ENCODE data around the gene ZC3H4.

Gene ZC3H4

DNA sequence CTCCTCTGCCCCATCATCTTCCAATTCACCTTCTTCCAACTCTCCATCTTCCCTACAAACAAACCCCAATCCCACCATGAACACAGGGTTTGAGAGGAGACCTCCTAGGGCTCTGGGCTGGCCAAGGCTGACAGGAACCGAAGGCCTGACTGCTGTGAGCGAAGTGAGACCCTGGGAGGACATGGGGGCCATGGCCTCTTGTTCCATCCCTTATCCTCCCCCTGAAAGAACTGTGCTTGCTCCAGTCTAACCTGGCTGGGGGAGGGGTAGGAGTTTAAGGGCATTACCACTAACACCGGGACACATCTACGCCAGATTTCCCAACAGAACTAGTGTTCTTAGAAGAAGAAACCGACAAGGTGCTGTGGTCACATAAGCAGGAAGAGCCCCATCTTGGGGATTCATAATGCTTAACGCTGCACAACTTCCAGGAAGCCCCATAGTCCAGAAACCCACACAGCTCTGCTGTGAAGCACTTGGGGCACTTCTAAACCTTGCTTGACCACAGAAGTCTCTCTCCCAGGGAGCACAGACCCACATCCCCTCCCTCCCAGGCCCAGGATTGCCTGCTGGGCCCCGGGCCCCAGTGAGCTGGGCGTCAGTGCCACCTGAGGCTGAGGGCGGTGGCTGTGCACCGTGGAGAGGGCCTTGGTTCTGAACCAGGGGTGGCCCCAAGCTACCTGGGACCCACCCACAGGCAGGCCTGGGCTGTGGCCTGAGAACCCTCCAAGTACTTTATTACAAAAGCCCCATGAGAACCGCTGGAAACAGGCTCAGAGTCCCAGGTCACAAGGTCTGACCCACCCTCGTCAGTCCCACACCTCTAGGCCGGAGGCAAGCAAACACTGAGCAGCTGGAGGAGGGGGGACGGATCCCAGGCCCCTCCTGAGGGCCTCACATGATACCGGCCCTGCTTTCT lies 18.8 kb downstream of the ZC3H4 start:
- peak overlapping the region; percentile 98 for H3K27ac Mint-ChIP-seq
- peak overlapping the region; percentile 30 for H3K4me3 Mint-ChIP-seq
- DNase-seq = no peak
- no peaks in the 10 kb centered on the region for H3K9me3 Mint-ChIP-seq
- TF ChIP-seq, protein P1, sequence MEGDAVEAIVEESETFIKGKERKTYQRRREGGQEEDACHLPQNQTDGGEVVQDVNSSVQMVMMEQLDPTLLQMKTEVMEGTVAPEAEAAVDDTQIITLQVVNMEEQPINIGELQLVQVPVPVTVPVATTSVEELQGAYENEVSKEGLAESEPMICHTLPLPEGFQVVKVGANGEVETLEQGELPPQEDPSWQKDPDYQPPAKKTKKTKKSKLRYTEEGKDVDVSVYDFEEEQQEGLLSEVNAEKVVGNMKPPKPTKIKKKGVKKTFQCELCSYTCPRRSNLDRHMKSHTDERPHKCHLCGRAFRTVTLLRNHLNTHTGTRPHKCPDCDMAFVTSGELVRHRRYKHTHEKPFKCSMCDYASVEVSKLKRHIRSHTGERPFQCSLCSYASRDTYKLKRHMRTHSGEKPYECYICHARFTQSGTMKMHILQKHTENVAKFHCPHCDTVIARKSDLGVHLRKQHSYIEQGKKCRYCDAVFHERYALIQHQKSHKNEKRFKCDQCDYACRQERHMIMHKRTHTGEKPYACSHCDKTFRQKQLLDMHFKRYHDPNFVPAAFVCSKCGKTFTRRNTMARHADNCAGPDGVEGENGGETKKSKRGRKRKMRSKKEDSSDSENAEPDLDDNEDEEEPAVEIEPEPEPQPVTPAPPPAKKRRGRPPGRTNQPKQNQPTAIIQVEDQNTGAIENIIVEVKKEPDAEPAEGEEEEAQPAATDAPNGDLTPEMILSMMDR (IDR thresholded peaks at IDR 0.05) = no peak
- H3K36me3 Mint-ChIP-seq (ENCODE audit: low read depth) = peaks cover 42% of the 10 kb centered on the region
- peaks cover 83% of the 10 kb centered on the region for H3K4me1 Mint-ChIP-seq
- no peaks in the 10 kb centered on the region for H3K27me3 Mint-ChIP-seq (ENCODE audit: low read depth, poor library complexity)

DNA sequence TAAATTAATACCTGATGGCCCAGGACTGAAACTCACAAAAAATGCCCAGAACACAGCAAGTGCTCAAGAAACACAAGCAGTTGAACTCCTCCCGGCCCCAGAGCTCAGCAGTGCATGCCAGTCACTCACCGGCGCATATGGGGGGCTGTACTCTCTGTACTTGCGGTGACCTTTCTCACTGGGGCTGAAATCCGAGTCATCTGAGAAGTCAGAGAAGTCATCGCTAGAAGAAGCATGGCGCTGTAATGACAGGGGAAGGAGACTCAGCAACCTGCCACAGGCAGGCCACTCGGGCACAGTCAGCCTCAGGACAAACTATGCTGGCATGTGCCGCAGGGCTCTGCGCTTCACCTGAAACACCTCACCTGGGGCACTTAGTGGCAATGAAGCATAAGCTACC lies 19.7 kb downstream of the ZC3H4 start:
- TF ChIP-seq, protein P1 (IDR thresholded peaks at IDR 0.05) = no peak
- H3K27me3 Mint-ChIP-seq (ENCODE audit: low read depth, poor library complexity) = no peaks in the 10 kb centered on the region
- peaks cover 73% of the 10 kb centered on the region for H3K4me1 Mint-ChIP-seq
- H3K9me3 Mint-ChIP-seq = no peaks in the 10 kb centered on the region
- H3K27ac Mint-ChIP-seq = peak overlapping the region; percentile 89
- peak; percentile 56 for DNase-seq
- H3K4me3 Mint-ChIP-seq = peak overlapping the region; percentile 6
- peaks cover 49% of the 10 kb centered on the region for H3K36me3 Mint-ChIP-seq (ENCODE audit: low read depth)

DNA sequence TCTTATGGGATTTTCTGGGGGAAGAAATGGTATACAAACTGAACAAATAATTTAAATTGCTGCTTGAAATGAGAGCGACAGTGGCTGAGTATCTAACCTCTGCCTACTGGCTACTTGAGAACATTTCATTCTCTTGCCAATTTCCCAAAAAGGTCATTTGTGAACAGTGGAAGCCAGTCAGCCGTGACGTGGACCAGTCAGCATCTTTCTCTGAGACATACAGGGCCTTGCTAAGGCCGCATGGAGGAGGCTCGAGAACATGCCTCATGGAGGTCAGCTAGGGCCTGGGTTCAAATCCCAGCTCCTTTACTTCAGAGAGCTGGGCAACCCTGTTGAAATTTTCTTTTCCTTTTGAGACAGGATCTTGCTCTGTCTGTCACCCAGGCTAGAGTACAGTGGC lies 20.3 kb downstream of the ZC3H4 start:
- Mint-ChIP-seq H3K9me3 (no peaks in the 10 kb centered on the region), H3K27me3 (ENCODE audit: low read depth, poor library complexity) (no peaks in the 10 kb centered on the region), H3K27ac (peak overlapping the region; percentile 92), H3K4me3 (no peak overlapping the region), H3K4me1 (peaks cover 67% of the 10 kb centered on the region), H3K36me3 (ENCODE audit: low read depth) (peaks cover 52% of the 10 kb centered on the region)
- no peak for DNase-seq
- TF ChIP-seq, protein P1 (IDR thresholded peaks at IDR 0.05) = no peak

DNA sequence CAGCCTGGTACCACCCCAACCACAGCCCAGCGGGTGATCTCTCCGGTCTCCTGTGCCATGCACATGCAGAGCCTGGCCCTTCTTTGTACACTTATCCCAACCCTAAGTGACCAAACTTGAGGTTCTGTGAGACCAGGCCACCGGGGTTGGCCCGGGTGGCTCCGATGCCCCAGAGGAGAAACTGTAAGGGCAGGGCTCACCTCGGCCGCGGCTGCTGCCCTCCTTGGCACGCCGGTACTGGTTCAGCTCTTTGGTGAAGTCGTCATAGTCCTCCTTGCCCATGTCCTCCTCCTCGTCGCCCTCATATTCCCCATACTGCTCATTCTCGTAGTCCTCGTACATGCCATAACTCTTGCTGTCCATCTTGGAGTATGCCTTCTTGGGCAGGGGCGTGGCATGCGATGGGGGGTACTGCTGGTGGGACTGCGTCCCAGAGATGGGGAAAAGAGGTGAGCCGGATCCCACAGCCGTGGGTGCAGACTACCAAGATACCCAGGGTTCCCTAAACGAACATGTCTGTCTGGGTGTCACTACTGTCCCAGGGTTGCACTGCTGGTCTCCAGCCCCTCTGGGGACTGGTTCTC lies 23.7 kb downstream of the ZC3H4 start:
- no peak for DNase-seq
- Mint-ChIP-seq H3K27me3 (ENCODE audit: low read depth, poor library complexity) (no peaks in the 10 kb centered on the region), H3K27ac (peak overlapping the region; percentile 91), H3K4me1 (peaks cover 33% of the 10 kb centered on the region), H3K4me3 (no peak overlapping the region), H3K9me3 (no peaks in the 10 kb centered on the region), H3K36me3 (ENCODE audit: low read depth) (peaks cover 66% of the 10 kb centered on the region)
- TF ChIP-seq, protein P1 (IDR thresholded peaks at IDR 0.05) = no peak

DNA sequence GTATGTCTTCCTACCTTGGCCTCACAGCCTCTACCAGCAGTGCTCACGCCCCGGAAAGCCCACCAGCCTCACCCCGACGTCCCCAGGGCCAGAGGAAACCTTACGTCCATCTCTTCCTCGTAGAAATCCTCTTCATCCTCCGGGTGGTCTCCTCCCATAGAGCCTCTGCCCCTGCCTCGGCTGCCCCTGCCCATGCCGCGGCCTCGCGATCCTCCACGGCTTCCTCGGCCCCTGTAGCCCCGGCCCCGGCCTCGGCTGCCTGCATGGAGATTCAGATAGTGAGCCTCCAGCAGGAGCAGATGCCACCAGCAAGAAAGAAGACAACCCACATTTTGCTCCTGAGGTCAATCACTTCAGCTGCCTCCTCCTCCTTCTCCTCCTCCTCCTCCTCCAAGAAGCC lies 27.3 kb downstream of the ZC3H4 start:
- TF ChIP-seq, protein P1 (IDR thresholded peaks at IDR 0.05) = no peak
- Mint-ChIP-seq H3K27me3 (ENCODE audit: low read depth, poor library complexity) (no peaks in the 10 kb centered on the region), H3K36me3 (ENCODE audit: low read depth) (peaks cover 78% of the 10 kb centered on the region), H3K9me3 (no peaks in the 10 kb centered on the region), H3K27ac (no peak overlapping the region), H3K4me3 (no peak overlapping the region), H3K4me1 (peaks cover 16% of the 10 kb centered on the region)
- no peak for DNase-seq
